BLaER1 treated with 17β-estradiol and CSF1 and Interleukin-3, amounts not matched to agents 10 nM and 100 nM (cell line): Measurements from ENCODE around the gene GPR50.

Experiments used
- H3K27ac ChIP-seq, 11 experiments: shearing (Covaris generic); formaldehyde crosslinking; 2 replicates each; pipeline ENCODE4 v1.8.1; 2022
- H3K27me3 ChIP-seq, 11 experiments: shearing (Covaris generic); formaldehyde crosslinking; 2 replicates each; pipeline ENCODE4 v1.8.1; 2022
- H3K36me3 ChIP-seq, 11 experiments: shearing (Covaris generic); formaldehyde crosslinking; 2 replicates each; pipeline ENCODE4 v1.8.1; 2022
- H3K4me1 ChIP-seq, 10 experiments: shearing (Covaris generic); formaldehyde crosslinking; 2 replicates each; pipeline ENCODE4 v1.8.1; 2022
- H3K4me2 ChIP-seq, 11 experiments: shearing (Covaris generic); formaldehyde crosslinking; 2 replicates each; pipeline ENCODE4 v1.8.1; 2022
- H3K4me3 ChIP-seq, 10 experiments: shearing (Covaris generic); formaldehyde crosslinking; 2 replicates each; pipeline ENCODE4 v1.8.1; 2022
- H3K9ac ChIP-seq, 11 experiments: shearing (Covaris generic); formaldehyde crosslinking; 2 replicates each; pipeline ENCODE4 v1.8.1; 2022
- H3K9me3 ChIP-seq, 11 experiments: shearing (Covaris generic); formaldehyde crosslinking; replicated peaks in 1 of 11; 2 replicates each; pipeline ENCODE4 v1.8.1; 2022
- H4K20me1 ChIP-seq, 11 experiments: shearing (Covaris generic); formaldehyde crosslinking; 2 replicates each; pipeline ENCODE4 v1.8.1; 2022
- Cebpa-rat ChIP-seq, 11 experiments: shearing (Covaris generic); IDR thresholded peaks; 2 replicates each; pipeline ENCODE4 v1.8.1; 2022

The GPR50 gene

GRCh38 chrX:151184705-151185104 is 8.3 kb downstream of the GPR50 start:
- peaks cover 80 to 100% (median 94%) of the 10 kb centered on the region in 11 experiments for H3K27me3 ChIP-seq
- no peak for TF ChIP-seq Cebpa-rat (IDR thresholded peaks at IDR 0.05)
- no peak overlapping the region for H3K4me2 ChIP-seq
- no peak overlapping the region for H3K4me3 ChIP-seq
- no peaks in the 10 kb centered on the region; a peak in 2 of 22 replicates for H4K20me1 ChIP-seq
- no peaks in the 10 kb centered on the region for H3K4me1 ChIP-seq
- no peaks in the 10 kb centered on the region for H3K36me3 ChIP-seq
- no peak overlapping the region for H3K9ac ChIP-seq
- no peak overlapping the region for H3K27ac ChIP-seq
- H3K9me3 ChIP-seq, result peaks cover 9 to 27% (median 15%) of the 10 kb centered on the region in 11 experiments

GRCh38 chrX:151206871-151207270 is 30.5 kb downstream of the GPR50 start:
- H3K36me3 ChIP-seq, result no peaks in the 10 kb centered on the region
- no peak overlapping the region for H3K9ac ChIP-seq
- TF ChIP-seq Cebpa-rat (IDR thresholded peaks at IDR 0.05), result no peak
- peaks cover 0 to 19% (median 0%) of the 10 kb centered on the region in 11 experiments; a peak in 3 of 22 replicates for H3K9me3 ChIP-seq
- no peaks in the 10 kb centered on the region for H3K4me1 ChIP-seq
- H3K4me3 ChIP-seq, result no peak overlapping the region
- H4K20me1 ChIP-seq, result no peaks in the 10 kb centered on the region
- no peak overlapping the region for H3K27ac ChIP-seq
- peaks cover 28 to 57% (median 45%) of the 10 kb centered on the region in 11 experiments; a peak in 21 of 22 replicates for H3K27me3 ChIP-seq
- no peak overlapping the region for H3K4me2 ChIP-seq

DNA sequence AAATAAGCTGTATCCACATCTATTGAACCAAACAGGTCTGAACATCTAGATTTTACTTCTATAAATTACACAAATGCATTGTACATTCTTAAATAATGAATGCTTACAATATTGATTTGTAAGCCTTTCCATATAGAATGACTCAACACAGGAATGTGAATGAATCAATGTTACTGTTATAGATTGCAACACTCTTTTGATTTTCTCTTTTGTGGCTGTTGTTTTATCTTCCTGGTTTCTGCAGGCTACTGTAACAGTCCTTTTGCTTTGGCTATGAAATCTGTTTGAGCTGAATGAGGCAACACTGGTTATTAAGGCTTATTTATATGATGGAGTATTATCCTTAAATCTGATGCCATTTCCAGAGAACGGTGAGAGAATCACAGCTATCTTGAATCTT is 49.5 kb downstream of the GPR50 start:
- Histone ChIP-seq H3K9ac (no peak overlapping the region), H3K4me3 (no peak overlapping the region), H3K4me2 (no peak overlapping the region), H3K36me3 (no peaks in the 10 kb centered on the region), H3K9me3 (peaks cover 0 to 7% (median 0%) of the 10 kb centered on the region in 11 experiments; a peak in 4 of 22 replicates), H3K4me1 (no peaks in the 10 kb centered on the region), H4K20me1 (peaks cover 0 to 5% (median 0%) of the 10 kb centered on the region in 11 experiments; a peak in 2 of 22 replicates), H3K27me3 (peaks cover 57 to 100% (median 93%) of the 10 kb centered on the region in 11 experiments), H3K27ac (no peak overlapping the region)
- TF ChIP-seq Cebpa-rat (IDR thresholded peaks at IDR 0.05), result no peak

- Histone ChIP-seq H4K20me1 (peaks cover 0 to 5% (median 0%) of the 10 kb centered on the region in 11 experiments; a peak in 2 of 22 replicates), H3K4me2 (no peak overlapping the region), H3K9ac (no peak overlapping the region), H3K36me3 (no peaks in the 10 kb centered on the region), H3K9me3 (peaks cover 0 to 7% (median 0%) of the 10 kb centered on the region in 11 experiments; a peak in 2 of 22 replicates), H3K4me3 (no peak overlapping the region), H3K4me1 (no peaks in the 10 kb centered on the region), H3K27me3 (peaks cover 66 to 100% (median 94%) of the 10 kb centered on the region in 11 experiments), H3K27ac (no peak overlapping the region)
- TF ChIP-seq Cebpa-rat (IDR thresholded peaks at IDR 0.05), result no peak
Observed at GRCh38 chrX:151226941-151227340, 50.6 kb downstream of the GPR50 start.

GRCh38 chrX:151227627-151228026 is 51.2 kb downstream of the GPR50 start:
- Histone ChIP-seq H3K4me2 (no peak overlapping the region), H3K36me3 (no peaks in the 10 kb centered on the region), H4K20me1 (peaks cover 0 to 5% (median 0%) of the 10 kb centered on the region in 11 experiments; a peak in 2 of 22 replicates), H3K4me1 (no peaks in the 10 kb centered on the region), H3K4me3 (no peak overlapping the region), H3K9me3 (peaks cover 0 to 7% (median 0%) of the 10 kb centered on the region in 11 experiments; a peak in 2 of 22 replicates), H3K27me3 (peaks cover 66 to 100% (median 94%) of the 10 kb centered on the region in 11 experiments), H3K27ac (no peak overlapping the region), H3K9ac (no peak overlapping the region)
- TF ChIP-seq Cebpa-rat (IDR thresholded peaks at IDR 0.05), result no peak

- peaks cover 0 to 5% (median 0%) of the 10 kb centered on the region in 11 experiments; a peak in 2 of 22 replicates for H4K20me1 ChIP-seq
Observed at GRCh38 chrX:151228935-151229334, 52.6 kb downstream of the GPR50 start.

More at GRCh38 chrX:151228935-151229334, 52.6 kb downstream of the GPR50 start:
- no peak overlapping the region for H3K4me2 ChIP-seq
- H3K27me3 ChIP-seq, result peaks cover 79 to 100% (median 96%) of the 10 kb centered on the region in 11 experiments
- H3K36me3 ChIP-seq, result no peaks in the 10 kb centered on the region
- H3K4me1 ChIP-seq, result no peaks in the 10 kb centered on the region
- no peak overlapping the region for H3K9ac ChIP-seq
- H3K9me3 ChIP-seq, result peaks cover 0 to 7% (median 0%) of the 10 kb centered on the region in 11 experiments; a peak in 2 of 22 replicates
- H3K27ac ChIP-seq, result no peak overlapping the region
- no peak for TF ChIP-seq Cebpa-rat (IDR thresholded peaks at IDR 0.05)
- no peak overlapping the region for H3K4me3 ChIP-seq
